C1 segment of cervical spinal cord (tissue), 14 donors: ENCODE data around the gene CXCL3.
"Not testable (repeated sequence)": the region's sequence is repeated elsewhere in the genome, so short reads cannot be mapped to it uniquely, and the experiment has no call there.

Experiments
- DNase-seq, 14 donors: peaks; one replicate each; lab custom pipeline; 2025; lab: John Stamatoyannopoulos, UW

CXCL3 gene

GRCh38 chr4:74038425-74039314, at the start of gene CXCL3:
Gene CXCL3, minus strand, starts transcription at chr4:74038689. Its CDS starts 78 bp downstream, at chr4:74038611.
- DNase-seq: peak in 10 of 14 donors; percentile 3 to 46 (median 20)

- DNase-seq: no peak
Measured at GRCh38 chr4:74087481-74087880, 49.0 kb upstream of the CXCL3 start.

- no peak for DNase-seq
Measured at GRCh38 chr4:74085669-74086068, 47.2 kb upstream of the CXCL3 start.

GRCh38 chr4:74084984-74085383, 46.5 kb upstream of the CXCL3 start:
- no peak for DNase-seq

- no peak for DNase-seq
Measured at GRCh38 chr4:74083546-74083945, 45.1 kb upstream of the CXCL3 start.

GRCh38 chr4:74081035-74081434, 42.5 kb upstream of the CXCL3 start:
- DNase-seq: no peak

GRCh38 chr4:74080351-74080750, 41.9 kb upstream of the CXCL3 start:
- DNase-seq: not testable (repeated sequence)

GRCh38 chr4:74079024-74079423, 40.5 kb upstream of the CXCL3 start:
- not testable (repeated sequence) for DNase-seq

GRCh38 chr4:74073358-74073757, 34.9 kb upstream of the CXCL3 start:
- no peak for DNase-seq

- DNase-seq: no peak
Measured at GRCh38 chr4:74072739-74073138, 34.2 kb upstream of the CXCL3 start.

- no peak for DNase-seq
Measured at GRCh38 chr4:74067586-74067985, 29.1 kb upstream of the CXCL3 start.

GRCh38 chr4:74066232-74066631, 27.7 kb upstream of the CXCL3 start:
- DNase-seq: no peak

GRCh38 chr4:74065115-74065642, 26.7 kb upstream of the CXCL3 start:
- no peak for DNase-seq

GRCh38 chr4:74063859-74064258, 25.4 kb upstream of the CXCL3 start:
- no peak for DNase-seq

- no peak for DNase-seq
Measured at GRCh38 chr4:74062953-74063352, 24.5 kb upstream of the CXCL3 start.

- DNase-seq: no peak
Measured at GRCh38 chr4:74061430-74061829, 22.9 kb upstream of the CXCL3 start.

- DNase-seq: no peak
Measured at GRCh38 chr4:74059161-74059829, 20.8 kb upstream of the CXCL3 start.

GRCh38 chr4:74058048-74058651, 19.7 kb upstream of the CXCL3 start:
- no peak for DNase-seq

- no peak for DNase-seq
Measured at GRCh38 chr4:74057588-74057987, 19.1 kb upstream of the CXCL3 start.

GRCh38 chr4:74056858-74057562, 18.5 kb upstream of the CXCL3 start:
- DNase-seq: no peak

- no peak for DNase-seq
Measured at GRCh38 chr4:74056114-74056857, 17.8 kb upstream of the CXCL3 start.
